Psoas muscle (tissue), 8 donors: Measurements from ENCODE around the gene MAP3K5. TPM values are rescaled to one million over a fixed set of nuclear protein-coding genes. Genes with fewer than 3 reads are reported as not detected.
A peak's percentile ranks its signal among the peaks of the same experiment; 100 is the strongest.

Experiments used
- ATAC-seq, 4 donors: fragments of 200-7000 bp; cut with Tn5 transposase; one replicate each; pipeline ENCODE4 v1.9.1; 2020; ENCODE audit warnings: moderate library complexity in 3 of 4, mild to moderate bottlenecking in 2 of 4
- DNase-seq, 2 donors: peaks; one replicate each; pipeline ENCODE4 v3.0.0-alpha.2; 2020
- H3K27ac ChIP-seq: fragments of 200-600 bp; one replicate; pipeline ENCODE4 v1.8.0; 2022
- H3K27me3 ChIP-seq, 3 donors: fragments of 200-600 bp in 1 of 3; one replicate each; pipeline versions ENCODE4 v1.6.1 to v1.8.0; 2013 to 2022; ENCODE audit warnings: low read length in 2 of 3, mild to moderate bottlenecking in 2 of 3, moderate library complexity in 1 of 3; ENCODE audit not compliant: insufficient read depth in 3 of 3
- H3K36me3 ChIP-seq, 2 donors: fragments of 200-600 bp in 1 of 2; one replicate each; pipeline versions ENCODE4 v1.6.1 to v1.8.0; 2013 to 2022; ENCODE audit warnings: low read depth in 1 of 2, mild to moderate bottlenecking in 1 of 2, moderate library complexity in 1 of 2; ENCODE audit not compliant: insufficient read depth in 1 of 2
- H3K4me1 ChIP-seq: fragments of 200-600 bp; one replicate; pipeline ENCODE4 v1.8.0; 2022
- H3K4me3 ChIP-seq: fragments of 200-600 bp; one replicate; pipeline ENCODE4 v1.8.0; 2022; ENCODE audit warnings: mild to moderate bottlenecking
- H3K9me3 ChIP-seq: fragments of 200-600 bp; one replicate; pipeline ENCODE4 v1.8.0; 2022
- WGBS, 3 donors: extraction: QIAGEN DNeasy Blood & Tissue Kit; methylation state at CpG; one replicate each; pipeline versions ENCODE4 v1.1.6 to v1.1.7; 2013; 5-methylcytosine and 5-hydroxymethylcytosine counted together
- intact Hi-C, 2 donors: fragments of 100-400 bp; cut with DNase I; formaldehyde crosslinking; loops; one replicate each; pipeline versions ENCODE4 v1.11.0 to v1.14.2; 2022
- polyA plus RNA-seq, 3 donors: library from polyadenylated mRNA; stranded (reverse); fragments of 200-250 nt; gene quantifications; one replicate each; pipeline ENCODE4 v1.2.3, GENCODE V29; 2013
- total RNA-seq, 4 donors: library from RNA; stranded (reverse); fragmentation: NEBNext Ultra II Directional in 2 of 4; extraction: Animal tissue kit (Norgen Biotek cat#: 25700) in 2 of 4; gene quantifications; one replicate each; pipeline versions ENCODE4 v1.2.1 to v1.2.4, GENCODE V29; 2021 to 2023
- TF ChIP-seq, protein P1 (sequence below): fragments of 200-600 bp; IDR thresholded peaks from one replicate; pipeline ENCODE4 v1.8.0; 2022; ENCODE audit warnings: antibody characterized with exemption
- donor health status: healthy with polysubstance abuse.
- donor health status: DM: no; HTN: no; CAD: no; lungs with moderate emphysema.
- donor health status: Bipolar disorder and iron deficiency.
- donor health status: healthy.
- donor health status: DM: yes; HTN: yes; CAD: no.
- donor health status: DM: no; HTN: no; CAD: no.
- donor health status: DM: no; HTN: no; CAD: no.
- donor health status: DM: yes; HTN: yes; CAD: no.

MAP3K5 gene
- total and polyA plus RNA-seq, 7 donors = 0.91 to 8.3 (median 3.8) TPM

DNA sequence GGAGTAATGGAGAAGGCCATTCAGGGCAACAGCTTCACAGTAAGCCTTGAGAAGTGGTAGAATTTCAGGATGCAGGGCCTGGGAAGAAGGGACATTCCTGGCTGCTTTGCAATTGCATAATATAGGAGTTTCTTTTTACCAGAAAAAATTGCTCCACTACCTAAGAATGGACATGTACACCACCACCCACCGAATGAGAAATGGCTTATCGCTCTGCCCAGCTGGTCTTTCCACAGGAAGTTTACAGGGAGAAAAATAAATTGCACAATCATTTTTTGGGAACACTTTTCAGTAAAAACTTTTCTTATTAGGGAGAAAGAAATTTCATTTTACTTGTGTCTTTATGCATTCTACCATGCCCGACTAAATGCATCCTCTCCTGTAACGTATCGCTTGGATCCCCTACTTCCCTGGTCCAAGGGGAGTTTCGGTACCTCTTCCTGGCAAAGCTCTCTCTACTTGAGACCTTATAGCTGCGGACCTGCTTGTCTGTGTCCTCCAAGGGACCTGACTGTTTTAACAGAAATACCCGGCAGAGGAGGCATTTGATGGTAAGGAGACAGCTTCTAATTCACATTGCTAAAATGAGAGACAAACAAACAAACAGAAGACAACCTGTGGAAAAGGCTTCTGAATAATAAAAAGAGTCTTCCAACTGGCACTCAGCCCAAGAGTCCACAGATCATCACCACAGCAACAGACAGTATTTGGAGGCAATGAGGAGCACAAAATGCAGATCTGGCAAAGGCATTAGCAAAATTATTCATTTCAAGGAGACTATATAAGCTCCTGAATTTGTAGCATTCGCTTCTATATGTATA is 54.2 kb downstream of the MAP3K5 start:
- H3K9me3 ChIP-seq = no peaks in the 10 kb centered on the region
- 45 to 67% (median 57%) methylated on average over 9 of the region's 9 CpGs for WGBS, 3 donors
- H3K36me3 ChIP-seq = no peaks in the 10 kb centered on the region
- DNase-seq (no peak), ATAC-seq (peak in 3 of 4 donors; percentile 30 to 61 (median 56))
- TF ChIP-seq, protein P1, sequence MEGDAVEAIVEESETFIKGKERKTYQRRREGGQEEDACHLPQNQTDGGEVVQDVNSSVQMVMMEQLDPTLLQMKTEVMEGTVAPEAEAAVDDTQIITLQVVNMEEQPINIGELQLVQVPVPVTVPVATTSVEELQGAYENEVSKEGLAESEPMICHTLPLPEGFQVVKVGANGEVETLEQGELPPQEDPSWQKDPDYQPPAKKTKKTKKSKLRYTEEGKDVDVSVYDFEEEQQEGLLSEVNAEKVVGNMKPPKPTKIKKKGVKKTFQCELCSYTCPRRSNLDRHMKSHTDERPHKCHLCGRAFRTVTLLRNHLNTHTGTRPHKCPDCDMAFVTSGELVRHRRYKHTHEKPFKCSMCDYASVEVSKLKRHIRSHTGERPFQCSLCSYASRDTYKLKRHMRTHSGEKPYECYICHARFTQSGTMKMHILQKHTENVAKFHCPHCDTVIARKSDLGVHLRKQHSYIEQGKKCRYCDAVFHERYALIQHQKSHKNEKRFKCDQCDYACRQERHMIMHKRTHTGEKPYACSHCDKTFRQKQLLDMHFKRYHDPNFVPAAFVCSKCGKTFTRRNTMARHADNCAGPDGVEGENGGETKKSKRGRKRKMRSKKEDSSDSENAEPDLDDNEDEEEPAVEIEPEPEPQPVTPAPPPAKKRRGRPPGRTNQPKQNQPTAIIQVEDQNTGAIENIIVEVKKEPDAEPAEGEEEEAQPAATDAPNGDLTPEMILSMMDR = no peak
- intact Hi-C loops = no loop called here
- H3K27ac ChIP-seq = peak overlapping the region; percentile 17
- H3K27me3 ChIP-seq = no peaks in the 10 kb centered on the region
- H3K4me3 ChIP-seq = no peak overlapping the region
- peaks cover 8% of the 10 kb centered on the region for H3K4me1 ChIP-seq

GRCh38 chr6:136737374-136737844 is 54.9 kb downstream of the MAP3K5 start:
- TF ChIP-seq, protein P1 = no peak
- no peaks in the 10 kb centered on the region for H3K27me3 ChIP-seq
- no peak for ATAC-seq
- no peak overlapping the region for H3K4me3 ChIP-seq
- H3K4me1 ChIP-seq = peaks cover 7% of the 10 kb centered on the region
- H3K27ac ChIP-seq = peak overlapping the region; percentile 17
- WGBS, 3 donors = 84 to 94% (median 89%) methylated on average over 5 of the region's 5 CpGs
- no peaks in the 10 kb centered on the region for H3K36me3 ChIP-seq
- intact Hi-C loops = no loop called here
- DNase-seq = no peak
- no peaks in the 10 kb centered on the region for H3K9me3 ChIP-seq

- 78 to 81% (median 80%) methylated on average over 5 of the region's 5 CpGs for WGBS, 3 donors
- Histone ChIP-seq H3K27me3 (no peaks in the 10 kb centered on the region), H3K27ac (no peak overlapping the region), H3K4me1 (peaks cover 5% of the 10 kb centered on the region), H3K9me3 (no peaks in the 10 kb centered on the region), H3K4me3 (no peak overlapping the region), H3K36me3 (no peaks in the 10 kb centered on the region)
- ATAC-seq (no peak), DNase-seq (no peak)
- intact Hi-C loops = no loop called here
- TF ChIP-seq, protein P1 = no peak
Observed at GRCh38 chr6:136736281-136736960, 55.9 kb downstream of the MAP3K5 start.

GRCh38 chr6:136734977-136735376 is 57.3 kb downstream of the MAP3K5 start:
- H3K27me3 ChIP-seq = no peaks in the 10 kb centered on the region
- H3K9me3 ChIP-seq = no peaks in the 10 kb centered on the region
- DNase-seq (no peak), ATAC-seq (no peak)
- no peaks in the 10 kb centered on the region for H3K36me3 ChIP-seq
- no peak overlapping the region for H3K4me3 ChIP-seq
- H3K27ac ChIP-seq = no peak overlapping the region
- WGBS, 3 donors = 89 to 93% (median 91%) methylated on average over 1 of the region's 1 CpG
- peaks cover 5% of the 10 kb centered on the region for H3K4me1 ChIP-seq
- TF ChIP-seq, protein P1 = no peak
- intact Hi-C loops = no loop called here
